PC-9 (cell line): ENCODE data around the gene PDE4B. TPM values are rescaled to one million over a fixed set of nuclear protein-coding genes. Genes with fewer than 3 reads are reported as not detected.

ENCODE experiments used
- BruUV-seq: library from RNA; stranded (reverse); fragments of 400-500 nt; replicated peaks from 2 replicates; lab custom pipeline; 2021; lab: Mats Ljungman, UMichigan
- CTCF ChIA-PET: fragments of 300-600 bp; sonication (Branson Sonifier 250); formaldehyde crosslinking; loops from one replicate; lab custom pipeline; 2022; ENCODE audit warnings: antibody characterized with exemption; lab: Charles Lee
- POLR2A ChIA-PET: fragments of 300-600 bp; sonication (Branson Sonifier 250); formaldehyde crosslinking; loops from one replicate; lab custom pipeline; 2022; ENCODE audit warnings: antibody characterized with exemption; ENCODE audit not compliant: unreplicated experiment; lab: Charles Lee
- DNase-seq, 2 experiments: peaks; one replicate each; pipeline versions ENCODE4 v3.0.0 to v3.0.0-alpha.2; 2015 to 2022; ENCODE audit warnings: mixed read lengths in 1 of 2
- H2AFZ ChIP-seq: fragments of 200-600 bp; sonication (generic); 2 replicates; pipeline ENCODE4 v1.8.1; 2017; ENCODE audit warnings: antibody characterized with exemption
- H3F3A ChIP-seq: fragments of 200-600 bp; sonication (generic); 2 replicates; pipeline ENCODE4 v1.8.1; 2017; ENCODE audit warnings: antibody characterized with exemption, mild to moderate bottlenecking, low read depth; ENCODE audit not compliant: insufficient read depth
- H3K27ac ChIP-seq: fragments of 200-600 bp; sonication (generic); 2 replicates; pipeline ENCODE4 v1.6.1; 2016; ENCODE audit warnings: mixed run types
- H3K27me3 ChIP-seq: fragments of 200-600 bp; sonication (generic); 2 replicates; pipeline ENCODE4 v1.6.1; 2016; ENCODE audit warnings: low read depth, mixed run types; ENCODE audit not compliant: insufficient read depth
- H3K36me3 ChIP-seq: fragments of 200-600 bp; sonication (generic); 2 replicates; pipeline ENCODE4 v1.6.1; 2016; ENCODE audit warnings: low read depth, mixed run types
- H3K4me1 ChIP-seq: fragments of 200-600 bp; sonication (generic); replicated peaks from 2 replicates; pipeline ENCODE4 v1.6.1; 2016; ENCODE audit warnings: mixed run types; ENCODE audit not compliant: insufficient read depth
- H3K4me2 ChIP-seq: fragments of 200-600 bp; sonication (generic); 2 replicates; pipeline ENCODE4 v1.6.1; 2017; ENCODE audit warnings: mixed run types
- H3K4me3 ChIP-seq: fragments of 200-600 bp; sonication (generic); 2 replicates; pipeline ENCODE4 v1.6.1; 2016; ENCODE audit warnings: mixed run types
- H3K79me2 ChIP-seq: fragments of 200-600 bp; sonication (generic); 2 replicates; pipeline ENCODE4 v1.6.1; 2017; ENCODE audit warnings: low read depth, mixed run types
- H3K9me2 ChIP-seq: fragments of 200-600 bp; sonication (generic); 2 replicates; pipeline ENCODE4 v1.8.1; 2017; ENCODE audit warnings: mild to moderate bottlenecking; ENCODE audit not compliant: insufficient read depth
- H3K9me3 ChIP-seq: fragments of 200-600 bp; sonication (generic); 2 replicates; pipeline ENCODE4 v1.8.1; 2016; ENCODE audit warnings: low read depth; ENCODE audit not compliant: insufficient read depth
- H4K20me1 ChIP-seq: fragments of 200-600 bp; sonication (generic); 2 replicates; pipeline ENCODE4 v1.8.1; 2017; ENCODE audit not compliant: insufficient read depth
- EZH2 ChIP-seq: fragments of 200-600 bp; sonication (generic); IDR thresholded peaks from 2 replicates; pipeline ENCODE4 v1.8.0; 2017; ENCODE audit warnings: antibody characterized with exemption, low read depth
- intact Hi-C: fragments of 100-400 bp; cut with micrococcal nuclease; formaldehyde crosslinking; loops from one replicate; pipeline ENCODE4 v1.10.0; 2022; ENCODE audit not compliant: unreplicated experiment
- total RNA-seq: library from RNA; stranded (reverse); gene quantifications from 2 replicates; pipeline ENCODE4 v1.2.3, GENCODE V29; 2021
- TF ChIP-seq, protein P1 (sequence below): fragments of 200-600 bp; sonication (generic); conservative IDR thresholded peaks from 2 replicates; pipeline ENCODE4 v1.6.1; 2017; ENCODE audit warnings: mixed run types, antibody characterized with exemption, mild to moderate bottlenecking, moderate library complexity

Gene PDE4B
- total RNA-seq, 1 experiment from 2014 or later, result 1.3 TPM

DNA sequence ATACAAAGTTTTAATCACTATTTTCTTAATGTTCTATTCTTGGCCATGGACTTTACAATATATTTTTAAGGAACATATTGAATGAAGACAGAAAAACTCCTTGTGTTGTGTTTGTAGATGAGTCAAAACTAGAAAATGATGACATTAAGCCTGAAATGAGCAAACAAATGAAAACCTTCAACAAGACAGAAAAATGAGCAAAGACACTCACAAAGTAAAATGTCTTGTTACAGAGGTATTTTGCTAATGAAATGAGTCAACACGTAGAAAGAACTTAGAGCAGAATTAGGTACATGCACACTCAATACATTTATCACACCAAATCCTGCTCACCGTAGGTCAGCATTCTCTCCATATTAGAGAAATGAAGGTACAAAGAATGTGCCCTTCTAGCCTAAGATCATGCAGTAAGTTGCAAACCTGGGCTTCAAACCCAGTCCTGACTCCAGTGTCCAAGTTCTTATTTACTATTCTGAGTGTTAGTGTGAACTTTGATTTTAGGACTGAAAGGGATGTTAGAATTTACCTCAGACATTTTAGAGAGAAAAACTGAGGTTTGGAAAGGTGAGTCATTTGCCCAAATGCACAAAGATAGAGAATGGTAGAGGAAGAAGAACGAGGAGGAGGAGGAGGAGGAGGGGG is 607.3 kb downstream of the PDE4B start:
- Histone ChIP-seq H4K20me1 (no peaks in the 10 kb centered on the region), H3K27ac (no peak overlapping the region), H3K4me2 (no peak overlapping the region), H3K36me3 (no peaks in the 10 kb centered on the region), H2AFZ (no peak overlapping the region), H3K27me3 (no peaks in the 10 kb centered on the region), H3K4me1 (no peaks in the 10 kb centered on the region), H3K9me3 (no peaks in the 10 kb centered on the region), H3F3A (no peaks in the 10 kb centered on the region), H3K79me2 (no peaks in the 10 kb centered on the region), H3K4me3 (no peak overlapping the region), H3K9me2 (no peaks in the 10 kb centered on the region)
- no peak for TF ChIP-seq EZH2
- TF ChIP-seq, protein P1, sequence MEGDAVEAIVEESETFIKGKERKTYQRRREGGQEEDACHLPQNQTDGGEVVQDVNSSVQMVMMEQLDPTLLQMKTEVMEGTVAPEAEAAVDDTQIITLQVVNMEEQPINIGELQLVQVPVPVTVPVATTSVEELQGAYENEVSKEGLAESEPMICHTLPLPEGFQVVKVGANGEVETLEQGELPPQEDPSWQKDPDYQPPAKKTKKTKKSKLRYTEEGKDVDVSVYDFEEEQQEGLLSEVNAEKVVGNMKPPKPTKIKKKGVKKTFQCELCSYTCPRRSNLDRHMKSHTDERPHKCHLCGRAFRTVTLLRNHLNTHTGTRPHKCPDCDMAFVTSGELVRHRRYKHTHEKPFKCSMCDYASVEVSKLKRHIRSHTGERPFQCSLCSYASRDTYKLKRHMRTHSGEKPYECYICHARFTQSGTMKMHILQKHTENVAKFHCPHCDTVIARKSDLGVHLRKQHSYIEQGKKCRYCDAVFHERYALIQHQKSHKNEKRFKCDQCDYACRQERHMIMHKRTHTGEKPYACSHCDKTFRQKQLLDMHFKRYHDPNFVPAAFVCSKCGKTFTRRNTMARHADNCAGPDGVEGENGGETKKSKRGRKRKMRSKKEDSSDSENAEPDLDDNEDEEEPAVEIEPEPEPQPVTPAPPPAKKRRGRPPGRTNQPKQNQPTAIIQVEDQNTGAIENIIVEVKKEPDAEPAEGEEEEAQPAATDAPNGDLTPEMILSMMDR, result no peak
- intact Hi-C loops, result no loop called here
- POLR2A ChIA-PET, result no interaction called here
- CTCF ChIA-PET, result no interaction called here
- DNase-seq, result no peak
- no TSS peak for BruUV-seq

DNA sequence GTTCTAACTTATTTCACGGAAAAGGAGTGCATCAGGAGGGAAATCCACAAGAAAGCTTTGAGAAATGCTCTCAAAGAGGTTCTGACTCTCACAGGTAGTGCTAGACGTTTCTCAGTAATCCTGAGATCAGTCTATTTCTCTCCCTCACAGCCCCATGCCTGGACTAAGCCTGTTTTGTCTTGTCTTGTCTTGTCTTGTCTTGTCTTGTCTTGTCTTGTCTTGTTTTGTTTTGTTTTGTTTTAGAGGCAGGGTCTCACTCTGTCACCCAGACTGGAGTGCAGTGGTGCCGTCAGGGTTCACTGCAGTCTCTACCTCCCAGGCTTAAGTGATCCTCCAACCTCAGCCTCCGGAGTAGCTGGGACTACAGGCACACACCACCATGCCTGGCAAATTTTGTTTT is 608.0 kb downstream of the PDE4B start:
- Histone ChIP-seq H3F3A (no peaks in the 10 kb centered on the region), H3K27me3 (no peaks in the 10 kb centered on the region), H3K9me2 (no peaks in the 10 kb centered on the region), H4K20me1 (no peaks in the 10 kb centered on the region), H3K4me2 (no peak overlapping the region), H3K27ac (no peak overlapping the region), H3K79me2 (no peaks in the 10 kb centered on the region), H2AFZ (no peak overlapping the region), H3K4me1 (no peaks in the 10 kb centered on the region), H3K4me3 (no peak overlapping the region), H3K36me3 (no peaks in the 10 kb centered on the region), H3K9me3 (no peaks in the 10 kb centered on the region)
- no peak for DNase-seq
- intact Hi-C loops, result no loop called here
- TF ChIP-seq, protein P1, result no peak
- no TSS peak for BruUV-seq
- ChIA-PET POLR2A (no interaction called here), CTCF (no interaction called here)

DNA sequence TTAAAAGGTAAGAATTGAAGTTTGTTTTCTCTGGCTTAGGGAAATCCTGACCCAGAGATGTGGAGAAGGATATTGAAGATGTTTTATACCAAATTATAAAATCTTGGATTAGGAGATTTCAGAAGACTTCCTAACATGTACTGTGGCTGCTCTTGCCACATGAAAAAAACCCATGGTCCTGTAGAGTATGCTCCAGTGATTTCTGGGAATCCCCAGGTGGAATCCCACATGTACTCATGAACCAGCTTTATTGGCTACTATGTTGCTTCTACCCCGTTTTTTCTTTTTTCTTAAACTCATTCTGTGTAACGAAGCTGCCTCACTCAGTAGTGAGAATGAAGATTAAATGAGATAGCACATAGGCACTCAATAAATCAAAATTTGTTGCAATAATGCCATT is 608.5 kb downstream of the PDE4B start:
- H3K9me2 ChIP-seq, result no peaks in the 10 kb centered on the region
- no peaks in the 10 kb centered on the region for H3K4me1 ChIP-seq
- ChIA-PET CTCF (no interaction called here), POLR2A (no interaction called here)
- no peaks in the 10 kb centered on the region for H3F3A ChIP-seq
- no peaks in the 10 kb centered on the region for H4K20me1 ChIP-seq
- H3K27me3 ChIP-seq, result no peaks in the 10 kb centered on the region
- DNase-seq, result no peak
- no peak overlapping the region for H3K27ac ChIP-seq
- H3K4me2 ChIP-seq, result no peak overlapping the region
- no peak overlapping the region for H2AFZ ChIP-seq
- TF ChIP-seq EZH2, result no peak
- TF ChIP-seq, protein P1, result no peak
- no peak overlapping the region for H3K4me3 ChIP-seq
- intact Hi-C loops, result no loop called here
- H3K9me3 ChIP-seq, result no peaks in the 10 kb centered on the region
- BruUV-seq, result no TSS peak
- no peaks in the 10 kb centered on the region for H3K36me3 ChIP-seq
- no peaks in the 10 kb centered on the region for H3K79me2 ChIP-seq
